Measurements from ENCODE around the gene HIVEP3. TPM values are rescaled to one million over a fixed set of nuclear protein-coding genes. Genes with fewer than 3 reads are reported as not detected.
"Not testable (repeated sequence)": the region's sequence is repeated elsewhere in the genome, so short reads cannot be mapped to it uniquely, and the experiment has no call there.

Gene HIVEP3
- total RNA-seq, 4 donors from 2014 or later = 6.1 to 10.1 (median 7.8) TPM

DNA sequence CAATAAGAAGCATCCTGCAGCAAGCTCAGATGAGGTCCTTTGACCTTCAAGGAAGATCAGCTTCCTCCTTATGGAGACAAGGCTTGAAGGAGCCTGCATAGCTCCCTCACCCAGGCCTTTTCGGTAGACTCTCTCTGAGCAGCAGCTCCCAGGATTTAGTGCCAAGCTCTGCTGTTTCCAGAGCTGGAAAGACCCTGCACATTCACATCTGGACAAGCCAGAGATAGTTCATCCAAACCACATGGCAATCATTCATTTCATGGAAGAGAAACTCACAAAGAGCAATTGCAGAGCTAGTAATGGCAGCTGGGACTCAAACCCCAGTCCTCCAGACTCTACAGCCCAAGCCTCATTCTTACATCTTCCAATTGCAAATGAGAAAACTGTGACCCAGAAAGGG is 357.8 kb downstream of the HIVEP3 start:
- TF ChIP-seq, protein P1, sequence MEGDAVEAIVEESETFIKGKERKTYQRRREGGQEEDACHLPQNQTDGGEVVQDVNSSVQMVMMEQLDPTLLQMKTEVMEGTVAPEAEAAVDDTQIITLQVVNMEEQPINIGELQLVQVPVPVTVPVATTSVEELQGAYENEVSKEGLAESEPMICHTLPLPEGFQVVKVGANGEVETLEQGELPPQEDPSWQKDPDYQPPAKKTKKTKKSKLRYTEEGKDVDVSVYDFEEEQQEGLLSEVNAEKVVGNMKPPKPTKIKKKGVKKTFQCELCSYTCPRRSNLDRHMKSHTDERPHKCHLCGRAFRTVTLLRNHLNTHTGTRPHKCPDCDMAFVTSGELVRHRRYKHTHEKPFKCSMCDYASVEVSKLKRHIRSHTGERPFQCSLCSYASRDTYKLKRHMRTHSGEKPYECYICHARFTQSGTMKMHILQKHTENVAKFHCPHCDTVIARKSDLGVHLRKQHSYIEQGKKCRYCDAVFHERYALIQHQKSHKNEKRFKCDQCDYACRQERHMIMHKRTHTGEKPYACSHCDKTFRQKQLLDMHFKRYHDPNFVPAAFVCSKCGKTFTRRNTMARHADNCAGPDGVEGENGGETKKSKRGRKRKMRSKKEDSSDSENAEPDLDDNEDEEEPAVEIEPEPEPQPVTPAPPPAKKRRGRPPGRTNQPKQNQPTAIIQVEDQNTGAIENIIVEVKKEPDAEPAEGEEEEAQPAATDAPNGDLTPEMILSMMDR (IDR thresholded peaks at IDR 0.05) = no peak
- no peak for DNase-seq (ENCODE audit: low spot score)
- no peak for ATAC-seq (ENCODE audit: low FRiP score)

- TF ChIP-seq, protein P1 (IDR thresholded peaks at IDR 0.05) = no peak
- DNase-seq (ENCODE audit: low spot score) = no peak
- no peak for ATAC-seq (ENCODE audit: low FRiP score)
These were observed 358.2 kb downstream of the HIVEP3 start for GRCh38 chr1:41560496-41560895.

- ATAC-seq (ENCODE audit: low FRiP score) (no peak), DNase-seq (ENCODE audit: low spot score) (no peak)
- TF ChIP-seq, protein P1 (IDR thresholded peaks at IDR 0.05) = no peak
These were observed 359.4 kb downstream of the HIVEP3 start for GRCh38 chr1:41559331-41559730.

GRCh38 chr1:41558761-41559171 is 360.0 kb downstream of the HIVEP3 start:
- ATAC-seq (ENCODE audit: low FRiP score) (no peak), DNase-seq (ENCODE audit: low spot score) (no peak)
- TF ChIP-seq, protein P1 (IDR thresholded peaks at IDR 0.05) = no peak

GRCh38 chr1:41557751-41558455 is 360.8 kb downstream of the HIVEP3 start:
- ATAC-seq (ENCODE audit: low FRiP score) = peak; percentile 22
- no peak for DNase-seq (ENCODE audit: low spot score)
- TF ChIP-seq, protein P1 (IDR thresholded peaks at IDR 0.05) = no peak

DNA sequence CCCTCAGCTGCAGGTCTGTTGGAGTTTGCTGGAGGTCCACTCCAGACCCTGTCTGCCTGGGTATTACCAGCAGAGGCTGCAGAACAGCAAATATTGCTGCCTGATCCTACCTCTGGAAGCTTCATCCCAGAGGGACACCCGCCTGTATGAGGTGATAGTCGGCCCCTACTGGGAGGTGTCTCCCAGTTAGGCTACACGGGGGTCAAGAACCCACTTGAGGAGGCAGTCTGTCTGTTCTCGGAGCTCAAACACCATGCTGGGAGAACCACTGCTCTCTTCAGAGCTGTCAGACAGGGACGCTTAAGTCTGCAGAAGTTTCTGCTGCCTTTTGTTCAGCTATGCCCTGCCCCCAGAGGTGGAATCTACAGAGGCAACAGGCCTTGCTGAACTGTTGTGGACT is 364.0 kb downstream of the HIVEP3 start:
- not testable (repeated sequence) for ATAC-seq (ENCODE audit: low FRiP score); DNase-seq (ENCODE audit: low spot score)

DNA sequence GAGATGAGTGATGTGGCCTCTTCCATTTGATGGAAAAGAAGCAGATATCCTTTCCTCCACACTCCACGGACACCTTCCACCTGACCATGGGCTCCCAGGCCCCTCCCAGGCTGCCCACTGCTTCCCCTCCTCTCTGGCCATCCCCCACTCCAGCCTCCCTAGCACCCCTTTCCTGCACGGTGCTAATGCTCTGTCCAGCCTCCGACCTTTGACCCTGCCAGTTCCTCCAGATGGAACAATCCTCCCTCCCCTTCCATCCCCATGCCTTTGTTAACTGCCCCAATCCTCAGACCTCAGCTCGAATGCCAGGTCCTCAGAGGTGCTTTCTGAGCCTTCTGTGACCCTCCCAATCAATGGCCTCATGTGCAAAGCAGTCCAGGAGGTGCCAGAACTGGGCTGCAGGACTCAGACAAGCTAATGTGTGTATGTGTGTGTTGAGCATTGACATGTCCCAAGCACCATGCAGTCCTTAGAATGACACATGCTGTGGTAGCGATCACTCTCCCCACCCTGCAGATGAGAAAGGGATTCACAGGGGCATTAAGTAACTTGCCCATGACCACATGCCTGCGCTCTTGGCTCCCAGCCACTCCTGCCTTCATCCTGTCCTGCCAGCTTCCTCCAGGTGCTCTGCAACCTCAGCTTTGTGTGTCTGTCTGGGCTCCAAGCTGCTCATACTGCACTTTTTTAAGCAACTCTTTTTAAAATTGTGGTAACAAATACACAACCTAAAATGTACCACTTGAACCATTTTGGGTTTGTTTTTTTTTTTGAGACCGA is 370.8 kb downstream of the HIVEP3 start:
- DNase-seq (ENCODE audit: low spot score) (no peak), ATAC-seq (ENCODE audit: low FRiP score) (no peak)
- TF ChIP-seq, protein P1 (IDR thresholded peaks at IDR 0.05) = no peak

Data from omental fat pad (tissue), 4 donors.